EL (cell line): Measurements from ENCODE around the gene CXCL14.

Experiments
- DNase-seq: peaks from one replicate; pipeline ENCODE4 v3.0.0-alpha.2; 2016

Gene CXCL14

GRCh38 chr5:135596157-135596763 is 17.5 kb upstream of the CXCL14 start:
- DNase-seq, result no peak

- DNase-seq, result no peak
Measured at GRCh38 chr5:135594416-135594960, 15.7 kb upstream of the CXCL14 start.

- DNase-seq, result no peak
Measured at GRCh38 chr5:135593886-135594285, 15.1 kb upstream of the CXCL14 start.

DNA sequence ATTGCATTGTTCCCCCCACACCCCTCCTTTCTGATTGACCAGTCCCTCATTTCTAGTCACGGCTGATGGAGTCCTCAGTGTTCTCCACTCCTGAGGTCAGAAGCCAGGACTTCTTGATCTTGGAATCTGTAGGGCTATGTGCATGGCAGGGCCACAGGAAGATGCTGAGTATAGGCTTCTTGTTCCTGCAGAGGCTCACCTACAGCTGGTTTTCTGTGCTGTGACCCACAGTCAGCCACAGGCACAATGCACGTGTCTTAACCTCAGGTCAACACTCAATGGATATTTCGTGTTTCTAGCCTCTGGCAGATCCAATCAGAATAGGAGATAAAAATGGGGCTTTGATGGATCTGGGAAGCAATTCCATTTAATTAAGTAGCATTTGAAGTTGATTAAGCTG is 14.3 kb upstream of the CXCL14 start:
- no peak for DNase-seq

DNA sequence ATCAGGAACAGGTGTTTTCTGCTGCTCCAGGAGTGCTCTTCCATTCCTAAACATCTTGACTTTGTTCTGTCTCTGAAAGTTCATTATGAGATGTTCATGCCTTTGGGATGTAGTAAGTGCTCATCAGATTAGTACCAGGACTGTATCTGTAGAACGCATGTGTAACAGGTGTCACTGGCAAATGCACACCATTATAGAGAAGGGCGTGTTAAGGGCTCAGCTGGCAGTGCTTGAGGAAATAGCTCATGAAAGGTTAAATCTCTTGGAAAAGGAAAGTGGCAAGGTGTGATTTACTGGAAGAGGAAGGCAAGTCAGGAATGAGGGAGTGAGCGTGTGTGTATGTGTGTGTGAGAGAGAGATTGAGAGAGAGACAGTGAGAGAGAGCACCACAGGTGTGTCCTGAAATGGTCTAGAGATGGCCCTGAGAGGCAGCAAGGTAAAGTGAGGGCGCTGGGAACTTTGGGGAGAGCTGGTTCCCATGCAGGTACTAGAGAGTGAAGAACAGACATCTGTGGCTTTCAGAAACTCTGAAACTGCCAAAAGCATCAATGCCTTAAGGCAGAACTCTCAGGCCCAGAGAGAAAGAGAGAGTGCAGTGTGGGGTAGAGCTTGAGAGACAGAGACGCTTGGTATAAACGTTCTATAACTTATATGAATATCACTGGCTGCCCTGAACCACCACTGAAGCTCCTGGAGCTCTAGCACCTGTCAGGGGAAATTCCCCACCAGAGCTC is 13.7 kb upstream of the CXCL14 start:
- DNase-seq, result no peak

GRCh38 chr5:135591277-135591676 is 12.5 kb upstream of the CXCL14 start:
- no peak for DNase-seq

GRCh38 chr5:135589152-135589551 is 10.4 kb upstream of the CXCL14 start:
- no peak for DNase-seq

DNA sequence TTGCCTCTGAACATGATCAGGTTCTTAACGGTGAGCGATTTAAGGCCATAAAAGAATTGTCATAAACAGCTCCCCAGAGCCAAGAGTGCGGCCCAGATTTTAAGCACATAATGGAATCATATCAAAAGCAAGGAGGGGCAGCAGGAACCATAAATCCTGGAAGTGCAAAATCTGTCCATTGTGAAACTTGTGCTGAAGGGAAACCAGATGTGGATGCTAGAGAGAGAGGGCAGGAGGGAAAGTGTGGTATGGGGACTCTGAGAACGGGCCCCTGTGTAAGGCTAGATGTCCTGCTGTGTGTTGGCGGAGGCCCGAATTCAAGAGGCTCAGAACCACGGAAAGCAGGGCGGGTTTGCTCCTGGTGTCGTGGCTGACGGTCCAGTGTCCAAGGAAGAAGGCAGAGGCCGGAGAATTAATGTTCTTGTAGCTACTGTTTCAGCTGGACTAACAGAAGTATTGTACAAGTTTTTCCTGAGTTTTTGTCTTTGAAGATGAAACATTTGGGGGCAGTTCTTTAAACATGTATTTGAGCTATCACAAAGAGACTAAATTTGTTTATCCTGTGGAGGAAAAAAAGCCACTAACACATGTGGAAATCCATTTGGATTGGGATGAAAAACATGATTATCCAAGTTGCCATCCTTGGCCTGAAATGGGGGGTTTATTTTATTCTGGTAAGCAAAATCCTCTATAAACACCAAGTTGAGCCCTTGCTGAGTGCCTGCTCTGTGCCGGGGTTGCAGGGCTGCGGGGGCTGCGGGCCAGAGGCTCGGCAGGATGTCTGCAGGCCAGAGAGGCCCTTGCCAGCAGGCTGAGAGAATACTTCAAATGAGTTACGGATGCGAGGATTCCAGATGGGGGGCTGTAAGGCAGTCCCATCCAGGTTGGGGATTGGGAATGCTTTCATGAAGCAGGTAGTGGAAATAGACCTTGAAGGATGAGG is 9.2 kb upstream of the CXCL14 start:
- no peak for DNase-seq

GRCh38 chr5:135584918-135585317 is 6.1 kb upstream of the CXCL14 start:
- DNase-seq, result no peak

- DNase-seq, result no peak
Measured at GRCh38 chr5:135584276-135584675, 5.5 kb upstream of the CXCL14 start.

- no peak for DNase-seq
Measured at GRCh38 chr5:135582099-135582781, 3.4 kb upstream of the CXCL14 start.

- DNase-seq, result no peak
Measured at GRCh38 chr5:135578305-135578684, 496 bp downstream of the CXCL14 start.

- DNase-seq, result no peak
Measured at GRCh38 chr5:135577421-135577820, 1.4 kb downstream of the CXCL14 start.

- peak; percentile 77 for DNase-seq
Measured at GRCh38 chr5:135576075-135576599, 2.7 kb downstream of the CXCL14 start.

DNA sequence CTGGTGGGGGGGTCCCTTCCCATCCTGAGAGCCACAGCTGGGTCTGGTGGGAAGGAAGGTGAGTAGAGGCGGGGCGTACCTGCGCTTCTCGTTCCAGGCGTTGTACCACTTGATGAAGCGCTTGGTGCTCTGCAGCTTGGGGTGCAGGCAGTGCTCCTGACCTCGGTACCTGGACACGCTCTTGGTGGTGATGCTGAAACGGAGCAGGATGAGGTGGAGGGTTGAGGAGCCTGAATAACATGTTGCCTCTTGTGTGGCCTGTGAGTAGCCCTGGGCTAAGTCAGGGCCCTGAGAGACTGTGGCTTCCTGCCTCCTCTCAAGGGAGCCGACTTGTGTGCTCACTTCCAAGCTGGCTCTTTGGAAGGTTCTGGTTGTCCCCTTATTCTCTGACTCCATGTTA is 4.3 kb downstream of the CXCL14 start:
- no peak for DNase-seq

- no peak for DNase-seq
Measured at GRCh38 chr5:135571902-135572301, 6.9 kb downstream of the CXCL14 start.

DNA sequence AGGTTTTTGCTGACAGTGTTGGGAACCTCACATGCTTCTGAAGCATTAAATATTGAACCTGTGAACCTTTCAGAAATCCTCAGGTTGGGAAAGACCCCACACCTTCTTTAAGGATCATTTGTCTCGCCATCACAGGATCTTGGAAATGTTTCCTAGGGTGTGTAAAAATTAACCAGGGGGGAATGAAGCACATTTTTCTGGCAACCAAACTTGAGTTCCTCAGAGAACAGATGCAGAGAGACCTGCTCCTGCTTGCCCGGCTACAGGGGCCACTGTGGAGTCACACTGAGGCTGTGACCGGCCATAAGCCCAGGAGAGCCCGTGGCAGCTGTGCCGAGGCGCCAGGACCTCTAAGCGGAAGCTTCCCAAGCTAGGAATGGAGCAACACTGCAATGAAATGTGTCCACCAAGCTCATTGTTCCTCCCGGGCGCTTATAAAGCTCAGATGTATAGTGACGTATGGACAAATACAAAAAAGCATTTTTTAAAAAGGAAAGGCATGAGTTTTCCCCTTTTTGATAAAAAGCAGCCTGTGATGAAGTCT is 7.7 kb downstream of the CXCL14 start:
- DNase-seq, result no peak

DNA sequence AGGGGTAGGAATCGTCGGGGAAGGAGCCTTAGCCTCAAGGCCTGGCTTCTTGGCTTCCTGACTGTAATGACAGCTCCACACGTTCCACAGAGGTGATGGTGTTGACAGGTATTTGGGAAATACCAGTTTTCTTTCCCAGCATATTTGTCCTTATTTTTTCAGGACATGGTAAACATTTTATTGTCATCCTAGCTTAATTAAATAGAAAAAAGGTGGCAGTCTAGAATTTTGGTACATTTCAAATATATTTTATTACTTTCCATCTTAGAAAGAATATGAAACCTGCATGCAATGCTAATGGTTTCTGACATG is 8.4 kb downstream of the CXCL14 start:
- DNase-seq, result no peak

DNA sequence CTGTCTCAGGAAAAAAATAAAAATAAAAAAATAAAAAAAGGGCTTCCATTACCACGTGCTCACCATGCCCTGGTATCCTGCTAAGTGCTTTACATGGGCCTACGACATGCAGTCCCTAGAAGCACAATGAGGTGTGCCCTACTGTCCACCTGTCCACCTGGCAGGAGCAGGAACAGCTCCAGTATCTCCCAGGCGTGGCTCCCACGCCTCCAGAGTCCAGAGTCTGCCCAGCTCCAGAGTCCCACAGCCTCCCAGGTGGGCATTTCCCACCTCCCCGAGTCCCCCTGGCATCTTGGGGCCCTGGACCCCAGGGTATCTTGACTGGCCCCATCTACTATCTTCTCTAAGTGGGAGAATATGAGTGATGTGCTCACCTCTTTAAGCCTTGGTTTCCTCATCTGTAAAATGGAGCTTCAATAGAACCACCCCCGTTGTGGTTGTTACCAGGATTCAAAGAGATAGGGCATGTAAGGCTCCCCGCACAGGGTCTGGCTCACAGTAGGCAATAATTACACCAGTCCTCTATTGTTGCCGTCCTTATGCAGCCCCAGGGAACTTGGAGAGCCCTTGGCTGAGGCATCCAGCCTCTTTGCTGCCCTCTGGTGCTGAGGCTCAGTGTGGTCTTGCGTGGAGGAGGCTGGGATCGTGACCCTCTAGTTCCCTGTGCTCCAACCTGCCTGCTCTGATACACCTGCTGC is 8.9 kb downstream of the CXCL14 start:
- DNase-seq, result peak; percentile 50

- DNase-seq, result no peak
Measured at GRCh38 chr5:135568923-135569360, 9.8 kb downstream of the CXCL14 start.

GRCh38 chr5:135568246-135568645 is 10.5 kb downstream of the CXCL14 start:
- DNase-seq, result no peak

DNA sequence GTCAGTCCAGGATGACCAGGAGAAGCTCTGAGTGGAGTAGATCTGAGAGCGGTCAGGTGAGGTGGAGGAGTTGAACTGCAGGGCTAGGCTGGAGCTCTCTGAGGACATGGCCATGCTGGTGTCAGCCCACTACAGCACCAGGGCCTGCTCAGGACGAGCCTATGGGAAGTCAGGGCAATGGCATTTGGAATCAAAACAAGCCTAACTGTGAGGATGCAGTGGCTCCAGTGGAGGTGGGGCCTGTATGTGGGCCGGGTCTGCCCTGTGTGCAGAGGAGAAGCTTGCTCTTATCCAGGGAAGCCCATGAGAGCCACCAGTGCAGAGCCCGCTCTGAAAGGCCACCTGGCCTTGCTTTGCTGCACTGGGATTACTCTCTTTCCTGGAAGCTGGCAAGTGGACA is 11.1 kb downstream of the CXCL14 start:
- DNase-seq, result peak; percentile 31
